Pancreas (tissue), 10 donors: ENCODE results near the gene PIKFYVE. TPM values are rescaled to one million over a fixed set of nuclear protein-coding genes. Genes with fewer than 3 reads are reported as not detected.

Experiments used
- ATAC-seq, 4 donors: fragments of 200-7000 bp; cut with Tn5 transposase; one replicate each; pipeline versions ENCODE4 v1.8.0 to v1.9.1; 2020; ENCODE audit warnings: mild to moderate bottlenecking in 4 of 4, moderate library complexity in 4 of 4
- DNase-seq, 6 donors: peaks; one replicate each; pipeline ENCODE4 v3.0.0-alpha.2; 2020
- FAIRE-seq: peaks from 2 replicates; lab custom pipeline; 2012; peaks lifted over from hg19 to GRCh38; lab: Jason Lieb, UNC
- H3K27ac ChIP-seq, 4 donors: fragments of 200-600 bp; sonication (generic); 1 replicate in 3 of 4; 2 replicates in 1 of 4; pipeline versions ENCODE4 v1.5.0 to v1.8.0; 2020
- H3K27me3 ChIP-seq, 4 donors: fragments of 200-600 bp; one replicate each; pipeline ENCODE4 v1.8.0; 2021
- H3K36me3 ChIP-seq, 3 donors: fragments of 200-600 bp; sonication (generic) in 1 of 3; one replicate each; pipeline versions ENCODE4 v1.5.0 to v1.8.0; 2020 to 2021
- H3K4me1 ChIP-seq, 3 donors: fragments of 200-600 bp; one replicate each; pipeline ENCODE4 v1.8.0; 2021
- H3K4me3 ChIP-seq, 4 donors: fragments of 200-600 bp; sonication (generic) in 2 of 4; one replicate each; pipeline versions ENCODE4 v1.5.0 to v1.8.0; 2020 to 2021
- H3K9me3 ChIP-seq, 4 donors: fragments of 200-600 bp; one replicate each; pipeline ENCODE4 v1.8.0; 2021
- WGBS, 2 donors: extraction: QIAGEN DNeasy Blood & Tissue Kit; methylation state at CpG; one replicate each; pipeline ENCODE4 v1.1.7; 2013; 5-methylcytosine and 5-hydroxymethylcytosine counted together
- intact Hi-C, 3 donors: fragments of 100-400 bp; cut with DNase I; formaldehyde crosslinking; loops; one replicate each; pipeline versions ENCODE4 v1.11.1 to v1.14.2; 2022
- polyA plus RNA-seq, 2 donors: library from polyadenylated mRNA; stranded (reverse); fragments of 200-250 nt; gene quantifications; one replicate each; pipeline ENCODE4 v1.2.3, GENCODE V29; 2013
- total RNA-seq, 6 donors: library from RNA; stranded (reverse); fragmentation: NEBNext Ultra II Directional in 4 of 6; extraction: Animal tissue kit (Norgen Biotek cat#: 25700) in 4 of 6; gene quantifications; one replicate each; pipeline versions ENCODE4 v1.2.1 to v1.2.4, GENCODE V29; 2021 to 2023
- TF ChIP-seq, protein P1 (sequence below), 4 donors: fragments of 200-600 bp; sonication (generic) in 3 of 4; IDR thresholded peaks; one replicate each; pipeline versions ENCODE4 v1.5.0 to v1.8.0; 2021; ENCODE audit warnings: antibody characterized with exemption in 4 of 4
- donor health status: healthy with polysubstance abuse.
- donor health status: DM: no; HTN: no; CAD: no; lungs with moderate emphysema.
- donor health status: DM: no; HTN: no; CAD: no.
- donor health status: control.
- donor health status: control.
- donor health status: Bipolar disorder and iron deficiency.
- donor health status: DM: yes; HTN: yes; CAD: no.
- donor health status: DM: no; HTN: no; CAD: no.
- donor health status: DM: no; HTN: no; CAD: no.
- donor health status: DM: yes; HTN: yes; CAD: no.

Gene PIKFYVE
- total and polyA plus RNA-seq, 8 donors = 6.0 to 16.1 (median 13.3) TPM

DNA sequence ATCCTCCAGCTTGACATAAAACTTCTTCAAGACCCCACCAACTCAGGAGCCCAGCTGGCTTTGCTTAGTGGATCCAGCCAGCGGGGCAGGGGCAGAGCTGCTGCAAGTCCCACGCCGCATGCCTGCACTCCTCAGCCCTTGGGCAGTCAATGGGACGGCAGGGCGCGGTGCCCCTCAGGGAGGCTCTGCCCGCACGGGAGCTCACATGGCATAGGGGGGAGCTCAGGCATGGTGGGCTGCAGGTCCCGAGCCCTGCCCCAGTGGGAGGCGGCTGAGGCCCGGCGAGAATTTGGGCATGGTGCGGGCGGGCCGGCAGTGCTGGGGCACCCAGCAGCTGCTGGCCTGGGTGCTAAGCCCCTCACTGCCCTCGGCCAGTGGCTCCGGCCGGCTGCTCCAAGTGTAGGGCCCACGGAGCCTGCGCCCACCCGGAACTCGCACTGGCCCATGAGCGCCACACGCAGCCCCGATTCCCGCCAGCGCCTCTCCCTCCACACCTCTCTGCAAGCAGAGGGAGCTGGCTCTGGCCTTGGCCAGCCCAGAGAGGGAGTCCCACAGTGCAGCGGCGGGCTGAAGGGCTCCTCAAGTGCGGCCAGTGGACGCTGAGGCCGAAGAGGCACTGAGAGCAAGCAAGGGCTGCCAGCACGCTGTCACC, 38.3 kb upstream of the PIKFYVE start:
- TF ChIP-seq, protein P1, sequence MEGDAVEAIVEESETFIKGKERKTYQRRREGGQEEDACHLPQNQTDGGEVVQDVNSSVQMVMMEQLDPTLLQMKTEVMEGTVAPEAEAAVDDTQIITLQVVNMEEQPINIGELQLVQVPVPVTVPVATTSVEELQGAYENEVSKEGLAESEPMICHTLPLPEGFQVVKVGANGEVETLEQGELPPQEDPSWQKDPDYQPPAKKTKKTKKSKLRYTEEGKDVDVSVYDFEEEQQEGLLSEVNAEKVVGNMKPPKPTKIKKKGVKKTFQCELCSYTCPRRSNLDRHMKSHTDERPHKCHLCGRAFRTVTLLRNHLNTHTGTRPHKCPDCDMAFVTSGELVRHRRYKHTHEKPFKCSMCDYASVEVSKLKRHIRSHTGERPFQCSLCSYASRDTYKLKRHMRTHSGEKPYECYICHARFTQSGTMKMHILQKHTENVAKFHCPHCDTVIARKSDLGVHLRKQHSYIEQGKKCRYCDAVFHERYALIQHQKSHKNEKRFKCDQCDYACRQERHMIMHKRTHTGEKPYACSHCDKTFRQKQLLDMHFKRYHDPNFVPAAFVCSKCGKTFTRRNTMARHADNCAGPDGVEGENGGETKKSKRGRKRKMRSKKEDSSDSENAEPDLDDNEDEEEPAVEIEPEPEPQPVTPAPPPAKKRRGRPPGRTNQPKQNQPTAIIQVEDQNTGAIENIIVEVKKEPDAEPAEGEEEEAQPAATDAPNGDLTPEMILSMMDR (IDR thresholded peaks at IDR 0.05) = no peak
- no peaks in the 10 kb centered on the region for H3K4me1 ChIP-seq
- peak in 2 of 6 donors; percentile 18 to 48 for DNase-seq
- intact Hi-C loops = no loop called here
- no peak for FAIRE-seq
- WGBS, 2 donors = 92 to 95% methylated on average over 30 to 33 of the region's 33 CpGs
- H3K27ac ChIP-seq = no peak overlapping the region
- H3K36me3 ChIP-seq = no peaks in the 10 kb centered on the region
- H3K4me3 ChIP-seq = no peak overlapping the region
- H3K27me3 ChIP-seq = no peaks in the 10 kb centered on the region
- H3K9me3 ChIP-seq = no peaks in the 10 kb centered on the region
- ATAC-seq = no peak

- no peak for DNase-seq
- WGBS, 2 donors = 82 to 89% methylated on average over 1 of the region's 1 CpG
- H3K36me3 ChIP-seq = no peaks in the 10 kb centered on the region
Measured at GRCh38 chr2:208228476-208228875, 37.6 kb upstream of the PIKFYVE start.

DNA sequence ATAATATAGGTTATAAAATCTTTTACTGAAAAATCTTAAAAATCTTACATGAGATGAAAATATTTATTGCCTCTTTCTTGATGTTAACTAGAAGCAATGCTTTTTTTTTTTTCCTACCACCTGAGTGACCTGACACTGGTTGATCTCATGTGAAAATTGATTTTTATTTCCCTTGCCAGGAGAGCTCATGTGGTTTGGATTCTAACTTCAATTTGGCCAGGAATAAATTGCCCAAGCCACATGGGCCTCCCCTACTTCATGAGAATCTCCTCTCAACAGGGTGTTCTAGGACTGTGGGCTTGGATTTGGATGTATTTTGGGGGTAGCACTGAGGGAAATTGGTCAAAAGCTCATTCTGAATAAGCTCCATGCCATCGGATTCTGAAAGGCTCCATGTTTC, 31.3 kb upstream of the PIKFYVE start:
- H3K4me1 ChIP-seq = no peaks in the 10 kb centered on the region
- intact Hi-C loops = no loop called here
- no peak overlapping the region for H3K27ac ChIP-seq
- H3K27me3 ChIP-seq = no peaks in the 10 kb centered on the region
- no peak for FAIRE-seq
- H3K9me3 ChIP-seq = no peaks in the 10 kb centered on the region
- peaks cover 0 to 30% (median 2%) of the 10 kb centered on the region in 3 donors for H3K36me3 ChIP-seq
- ATAC-seq = no peak
- H3K4me3 ChIP-seq = no peak overlapping the region
- TF ChIP-seq, protein P1 (IDR thresholded peaks at IDR 0.05) = no peak
- WGBS, 2 donors = 91 to 92% methylated on average over 1 of the region's 1 CpG
- no peak for DNase-seq

More at GRCh38 chr2:208228476-208228875, 37.6 kb upstream of the PIKFYVE start:
- no peaks in the 10 kb centered on the region for H3K9me3 ChIP-seq
- ATAC-seq (no peak), FAIRE-seq (no peak)
- intact Hi-C loops = no loop called here
- no peaks in the 10 kb centered on the region for H3K27me3 ChIP-seq
- H3K27ac ChIP-seq = no peak overlapping the region
- H3K4me3 ChIP-seq = no peak overlapping the region
- TF ChIP-seq, protein P1 (IDR thresholded peaks at IDR 0.05) = no peak
- no peaks in the 10 kb centered on the region for H3K4me1 ChIP-seq

DNA sequence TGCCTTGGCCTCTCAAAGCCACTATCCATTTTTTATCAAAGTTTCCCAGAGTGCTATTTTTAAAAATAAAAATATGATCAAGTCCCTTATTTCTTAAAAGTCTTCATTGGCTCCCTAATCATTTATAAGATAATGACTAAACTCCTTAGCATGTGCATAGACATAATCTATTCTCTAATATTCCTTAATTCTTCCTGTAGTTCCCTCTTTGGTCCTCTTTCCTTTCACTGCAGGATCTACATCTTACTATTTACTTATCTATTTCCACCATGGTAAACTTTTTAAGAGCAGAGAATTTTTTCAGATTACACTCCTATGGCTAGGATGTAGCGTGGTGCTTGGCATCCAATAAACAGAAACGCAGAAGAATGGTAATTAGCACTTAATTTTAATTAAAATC, 30.2 kb upstream of the PIKFYVE start:
- Histone ChIP-seq H3K27me3 (no peaks in the 10 kb centered on the region), H3K4me3 (no peak overlapping the region), H3K9me3 (no peaks in the 10 kb centered on the region), H3K27ac (no peak overlapping the region), H3K36me3 (peaks cover 0 to 34% (median 2%) of the 10 kb centered on the region in 3 donors), H3K4me1 (no peaks in the 10 kb centered on the region)
- DNase-seq = no peak
- ATAC-seq = no peak
- intact Hi-C loops = no loop called here
- no peak for FAIRE-seq
- TF ChIP-seq, protein P1 (IDR thresholded peaks at IDR 0.05) = no peak
- 66 to 96% methylated on average over 2 of the region's 2 CpGs for WGBS, 2 donors

- TF ChIP-seq, protein P1 (IDR thresholded peaks at IDR 0.05) = no peak
- intact Hi-C loops = no loop called here
- Histone ChIP-seq H3K27ac (no peak overlapping the region), H3K36me3 (peaks cover 0 to 34% (median 5%) of the 10 kb centered on the region in 3 donors), H3K9me3 (no peaks in the 10 kb centered on the region), H3K4me3 (no peak overlapping the region), H3K27me3 (no peaks in the 10 kb centered on the region), H3K4me1 (no peaks in the 10 kb centered on the region)
- DNase-seq (no peak), ATAC-seq (no peak), FAIRE-seq (no peak)
- WGBS, 2 donors = 92 to 93% methylated on average over 9 of the region's 9 CpGs
Measured at GRCh38 chr2:208239770-208240493, 26.1 kb upstream of the PIKFYVE start.
